ENCODE results near the gene FLII. TPM values are rescaled to one million over a fixed set of nuclear protein-coding genes. Genes with fewer than 3 reads are reported as not detected.

FLII gene
- total and polyA plus RNA-seq, 2 experiments from 2014 or later = 175 to 373 TPM

- peaks cover 19% of the 10 kb centered on the region for H3K4me1 Mint-ChIP-seq
- H3K4me3 Mint-ChIP-seq = peak within 1 kb of the TSS; percentile 93
- peak within 1 kb of the TSS; percentile 97 for H3K4me2 ChIP-seq
- H3K27me3 Mint-ChIP-seq (ENCODE audit: insufficient read depth, low read depth, poor library complexity) = peaks cover 15% of the 10 kb centered on the region
- H3K27me3 ChIP-seq (ENCODE audit: insufficient read depth) = no peaks in the 10 kb centered on the region
- no peak for TF ChIP-seq EZH2 (IDR thresholded peaks at IDR 0.05; ENCODE audit: low read depth, unreplicated experiment)
- TF ChIP-seq REST (IDR thresholded peaks at IDR 0.05; ENCODE audit: unreplicated experiment) = no peak
- no peak for TF ChIP-seq NANOG (IDR thresholded peaks at IDR 0.05; ENCODE audit: borderline replicate concordance)
- TF ChIP-seq ZNF114 (CRISPR knock-in tag; IDR thresholded peaks at IDR 0.05) = no peak
- no peak for TF ChIP-seq CTCF (conservative IDR thresholded peaks at IDR 0.05; ENCODE audit: low read depth in 2 of 2)
- peak; percentile 62 for TF ChIP-seq ETS1 (IDR thresholded peaks at IDR 0.05)
- peak; percentile 8; the same call in 1 of the 2 replicates for TF ChIP-seq POLR2AphosphoS5 (IDR thresholded peaks at IDR 0.05; ENCODE audit: low read depth)
- H3K4me3 ChIP-seq = peak within 1 kb of the TSS; percentile 96
- peaks cover 16% of the 10 kb centered on the region for H3K4me1 ChIP-seq (ENCODE audit: insufficient read depth)
- H3F3A ChIP-seq (replicated peaks; ENCODE audit: low read depth) = 0 out of 2 replicates have a peak, but pooled peaks cover 3% of the 10 kb centered on the region
- peak within 1 kb of the TSS; percentile 67 for H2AFZ ChIP-seq
- peak within 1 kb of the TSS; percentile 99 for H3K27ac ChIP-seq (ENCODE audit: low read depth)
- H3K9me2 ChIP-seq (ENCODE audit: insufficient read depth) = no peaks in the 10 kb centered on the region
- H4K20me1 ChIP-seq (replicated peaks; ENCODE audit: insufficient read depth) = peaks cover 4% of the 10 kb centered on the region
- H3K9me3 Mint-ChIP-seq = no peaks in the 10 kb centered on the region
- H3K36me3 ChIP-seq (ENCODE audit: insufficient read depth) = no peaks in the 10 kb centered on the region
- H3K27ac Mint-ChIP-seq = peak within 1 kb of the TSS; percentile 100
- DNase-seq (ENCODE audit: low spot score) = peak; percentile 98
- peak; percentile 75 for ATAC-seq
- no peaks in the 10 kb centered on the region; the same call in 2 of the 3 replicates for H3K36me3 Mint-ChIP-seq (ENCODE audit: low read depth)
- H3K79me2 ChIP-seq (replicated peaks; ENCODE audit: insufficient read depth) = peaks cover 41% of the 10 kb centered on the region
Observed at GRCh38 chr17:18225121-18225641, 33.4 kb downstream of the FLII start, which contains the start of gene LLGL1. Gene LLGL1 (plus strand): TSS chr17:18225635. CDS start chr17:18225683, 48 bp downstream.
